Urinary bladder (tissue), 4 donors: ENCODE results near the gene NCAM1. TPM values are rescaled to one million over a fixed set of nuclear protein-coding genes. Genes with fewer than 3 reads are reported as not detected.

Source experiments
- DNase-seq: peaks from one replicate; pipeline ENCODE4 v3.0.0-alpha.2; 2015; ENCODE audit errors: extremely low spot score
- H3K27ac ChIP-seq: one replicate; pipeline ENCODE4 v1.5.1; 2013; ENCODE audit warnings: low read depth, mild to moderate bottlenecking, moderate library complexity
- H3K36me3 ChIP-seq: one replicate; pipeline ENCODE4 v1.6.1; 2013; ENCODE audit warnings: mild to moderate bottlenecking, moderate library complexity; ENCODE audit not compliant: insufficient read depth
- H3K4me1 ChIP-seq: one replicate; pipeline ENCODE4 v1.6.1; 2013; ENCODE audit warnings: mild to moderate bottlenecking, moderate library complexity; ENCODE audit not compliant: insufficient read depth
- H3K4me3 ChIP-seq: one replicate; pipeline ENCODE4 v1.5.1; 2013; ENCODE audit warnings: low read depth, low read length
- WGBS: extraction: QIAGEN DNeasy Blood & Tissue Kit; methylation state at CpG from one replicate; pipeline ENCODE4 v1.1.7; 2013; 5-methylcytosine and 5-hydroxymethylcytosine counted together
- polyA plus RNA-seq: library from polyadenylated mRNA; stranded (reverse); fragments of 200-250 nt; gene quantifications from one replicate; pipeline ENCODE4 v1.2.3, GENCODE V29; 2013
- total RNA-seq: library from RNA; depleted of rRNA; stranded (reverse); fragments of >200 nt; gene quantifications from one replicate; pipeline ENCODE4 v1.2.3, GENCODE V29; 2014
- donor health status: healthy with polysubstance abuse.
- donor health status: healthy.

NCAM1 gene
- total and polyA plus RNA-seq, 2 donors = 79.1 to 114 TPM

GRCh38 chr11:112958670-112959069 lies 2.5 kb upstream of the NCAM1 start:
- Histone ChIP-seq H3K4me1 (no peaks in the 10 kb centered on the region), H3K27ac (no peak overlapping the region), H3K36me3 (no peaks in the 10 kb centered on the region), H3K4me3 (no peak overlapping the region)
- 38% methylated on average over 4 of the region's 4 CpGs for WGBS
- no peak for DNase-seq

GRCh38 chr11:112961751-112962578 lies 745 bp downstream of the NCAM1 start:
- Histone ChIP-seq H3K4me1 (no peaks in the 10 kb centered on the region), H3K27ac (no peak overlapping the region), H3K36me3 (no peaks in the 10 kb centered on the region), H3K4me3 (peak overlapping the region; percentile 56)
- DNase-seq = no peak
- under 1% methylated on average over 82 of the region's 82 CpGs for WGBS

GRCh38 chr11:112962579-112963367 lies 1.6 kb downstream of the NCAM1 start:
- no peaks in the 10 kb centered on the region for H3K4me1 ChIP-seq
- no peak overlapping the region for H3K27ac ChIP-seq
- H3K4me3 ChIP-seq = peak overlapping the region; percentile 56
- no peak for DNase-seq
- WGBS = under 1% methylated on average over 67 of the region's 67 CpGs
- no peaks in the 10 kb centered on the region for H3K36me3 ChIP-seq

GRCh38 chr11:112963368-112963955 lies 2.2 kb downstream of the NCAM1 start:
- Histone ChIP-seq H3K4me3 (peak overlapping the region; percentile 56), H3K36me3 (no peaks in the 10 kb centered on the region), H3K4me1 (no peaks in the 10 kb centered on the region), H3K27ac (no peak overlapping the region)
- 4% methylated on average over 48 of the region's 48 CpGs for WGBS
- no peak for DNase-seq

- H3K4me3 ChIP-seq = no peak overlapping the region
- no peaks in the 10 kb centered on the region for H3K36me3 ChIP-seq
- 64% methylated on average over 4 of the region's 4 CpGs for WGBS
- no peak for DNase-seq
- H3K4me1 ChIP-seq = no peaks in the 10 kb centered on the region
- H3K27ac ChIP-seq = no peak overlapping the region
These were observed 4.4 kb downstream of the NCAM1 start for GRCh38 chr11:112965656-112966055.

GRCh38 chr11:112966561-112966960 lies 5.3 kb downstream of the NCAM1 start:
- no peak for DNase-seq
- Histone ChIP-seq H3K4me3 (no peak overlapping the region), H3K36me3 (no peaks in the 10 kb centered on the region), H3K4me1 (no peaks in the 10 kb centered on the region), H3K27ac (no peak overlapping the region)
- 90% methylated on average over 4 of the region's 4 CpGs for WGBS

- DNase-seq = no peak
- H3K4me1 ChIP-seq = no peaks in the 10 kb centered on the region
These were observed 5.9 kb downstream of the NCAM1 start for GRCh38 chr11:112967082-112967481.

GRCh38 chr11:112968941-112969713 lies 7.9 kb downstream of the NCAM1 start:
- H3K36me3 ChIP-seq = no peaks in the 10 kb centered on the region
- no peak overlapping the region for H3K27ac ChIP-seq
- H3K4me3 ChIP-seq = no peak overlapping the region
- 28% methylated on average over 6 of the region's 6 CpGs for WGBS
- DNase-seq = no peak
- H3K4me1 ChIP-seq = no peaks in the 10 kb centered on the region

More at GRCh38 chr11:112967082-112967481, 5.9 kb downstream of the NCAM1 start:
- Histone ChIP-seq H3K4me3 (no peak overlapping the region), H3K36me3 (no peaks in the 10 kb centered on the region), H3K27ac (no peak overlapping the region)
- WGBS = 76% methylated on average over 3 of the region's 3 CpGs

GRCh38 chr11:112971195-112971594 lies 10.0 kb downstream of the NCAM1 start:
- Histone ChIP-seq H3K4me1 (no peaks in the 10 kb centered on the region), H3K27ac (no peak overlapping the region), H3K4me3 (no peak overlapping the region), H3K36me3 (no peaks in the 10 kb centered on the region)
- DNase-seq = no peak
- WGBS = 72% methylated on average over 4 of the region's 4 CpGs

- Histone ChIP-seq H3K36me3 (no peaks in the 10 kb centered on the region), H3K4me1 (no peaks in the 10 kb centered on the region), H3K27ac (no peak overlapping the region), H3K4me3 (no peak overlapping the region)
- no peak for DNase-seq
- 66% methylated on average over 3 of the region's 3 CpGs for WGBS
These were observed 10.6 kb downstream of the NCAM1 start for GRCh38 chr11:112971827-112972226.

- WGBS = 75% methylated on average over 5 of the region's 5 CpGs
- no peaks in the 10 kb centered on the region for H3K4me1 ChIP-seq
- no peak overlapping the region for H3K27ac ChIP-seq
- H3K4me3 ChIP-seq = no peak overlapping the region
- no peaks in the 10 kb centered on the region for H3K36me3 ChIP-seq
- no peak for DNase-seq
These were observed 11.4 kb downstream of the NCAM1 start for GRCh38 chr11:112972399-112973145.

- no peak overlapping the region for H3K27ac ChIP-seq
- 49% methylated on average over 4 of the region's 4 CpGs for WGBS
These were observed 13.8 kb downstream of the NCAM1 start for GRCh38 chr11:112975051-112975450.

GRCh38 chr11:112975493-112975892 lies 14.3 kb downstream of the NCAM1 start:
- Histone ChIP-seq H3K4me1 (no peaks in the 10 kb centered on the region), H3K36me3 (no peaks in the 10 kb centered on the region), H3K4me3 (no peak overlapping the region), H3K27ac (no peak overlapping the region)
- no peak for DNase-seq
- 83% methylated on average over 2 of the region's 2 CpGs for WGBS

More at GRCh38 chr11:112975051-112975450, 13.8 kb downstream of the NCAM1 start:
- no peak overlapping the region for H3K4me3 ChIP-seq
- no peaks in the 10 kb centered on the region for H3K36me3 ChIP-seq
- DNase-seq = no peak
- H3K4me1 ChIP-seq = no peaks in the 10 kb centered on the region
